Activated T-helper 2 cell treated with anti-CD3 and anti-CD28 coated beads, Interferon-gamma antibody, Interleukin-2, Interleukin-4, amounts not matched to agents 10 μg/mL and 5 μg/mL and 100 μg/mL, durations not matched to agents 14 hours and 24 hours and 36 hours (primary cell): ENCODE data around the gene DVL1. TPM values are rescaled to one million over a fixed set of nuclear protein-coding genes. Genes with fewer than 3 reads are reported as not detected.

ENCODE experiments used
- total RNA-seq: library from RNA; stranded (reverse); gene quantifications from 2 replicates; pipeline ENCODE4 v1.2.3, GENCODE V29; 2022

The DVL1 gene
- total RNA-seq, 1 donor from 2014 or later, result 60.7 TPM

Other genes with a start within 250 kb of the DVL1 start
- gene C1orf159, start 233.3 kb downstream of the DVL1 start, total RNA-seq, result 20.5 and 22.1 TPM in 2 replicates
- not detected in 2 replicates for gene TTLL10, start 175.5 kb downstream of the DVL1 start, total RNA-seq
- 219 and 231 TPM in 2 replicates for gene TNFRSF18, start 142.8 kb downstream of the DVL1 start, total RNA-seq
- 441 and 458 TPM in 2 replicates for gene TNFRSF4, start 135.3 kb downstream of the DVL1 start, total RNA-seq
- gene SDF4, start 117.4 kb downstream of the DVL1 start, total RNA-seq, result 161 and 164 TPM in 2 replicates
- gene B3GALT6, start 117.2 kb downstream of the DVL1 start, total RNA-seq, result 34.6 and 35.8 TPM in 2 replicates
- gene C1QTNF12, start 102.7 kb downstream of the DVL1 start, total RNA-seq, result 3.5 and 3.7 TPM in 2 replicates
- 79.3 and 81.0 TPM in 2 replicates for gene UBE2J2, start 75.6 kb downstream of the DVL1 start, total RNA-seq
- gene SCNN1D, start 69.0 kb downstream of the DVL1 start, total RNA-seq, result 3.5 and 4.1 TPM in 2 replicates
- 43.4 and 50.1 TPM in 2 replicates for gene ACAP3, start 41.5 kb downstream of the DVL1 start, total RNA-seq
- gene PUSL1, start 40.8 kb downstream of the DVL1 start, total RNA-seq, result 31.6 and 31.8 TPM in 2 replicates
- gene INTS11, start 24.8 kb downstream of the DVL1 start, total RNA-seq, result 127 and 138 TPM in 2 replicates
- 12.1 and 13.1 TPM in 2 replicates for gene CPTP, start 24.6 kb downstream of the DVL1 start, total RNA-seq
- 0.32 and 0.44 TPM in 2 replicates for gene TAS1R3, start 18.1 kb downstream of the DVL1 start, total RNA-seq
- gene MXRA8, start 9.1 kb upstream of the DVL1 start, total RNA-seq, result 0.21 TPM in 1 of 2 replicates, not detected in the other
- gene AURKAIP1, start 25.8 kb upstream of the DVL1 start, total RNA-seq, result 133 TPM in 2 replicates
- 123 and 124 TPM in 2 replicates for gene CCNL2, start 49.9 kb upstream of the DVL1 start, total RNA-seq
- gene MRPL20, start 57.9 kb upstream of the DVL1 start, total RNA-seq, result 143 and 154 TPM in 2 replicates
- gene ANKRD65, start 71.9 kb upstream of the DVL1 start, total RNA-seq, result not detected in 2 replicates
- gene VWA1, start 86.3 kb upstream of the DVL1 start, total RNA-seq, result 4.0 and 4.7 TPM in 2 replicates
- gene ATAD3C, start 100.3 kb upstream of the DVL1 start, total RNA-seq, result 0.53 and 0.62 TPM in 2 replicates
- gene ATAD3B, start 122.3 kb upstream of the DVL1 start, total RNA-seq, result 68.0 and 70.9 TPM in 2 replicates
- 71.5 and 78.5 TPM in 2 replicates for gene ATAD3A, start 162.7 kb upstream of the DVL1 start, total RNA-seq
- 0.25 and 0.48 TPM in 2 replicates for gene TMEM240, start 191.2 kb upstream of the DVL1 start, total RNA-seq
- 121 and 123 TPM in 2 replicates for gene SSU72, start 225.4 kb upstream of the DVL1 start, total RNA-seq